ENCODE data around the gene TOM1L2. TPM values are rescaled to one million over a fixed set of nuclear protein-coding genes. Genes with fewer than 3 reads are reported as not detected.

The TOM1L2 gene
- polyA plus RNA-seq, 1 donor from 2014 or later = 3.7 TPM

DNA sequence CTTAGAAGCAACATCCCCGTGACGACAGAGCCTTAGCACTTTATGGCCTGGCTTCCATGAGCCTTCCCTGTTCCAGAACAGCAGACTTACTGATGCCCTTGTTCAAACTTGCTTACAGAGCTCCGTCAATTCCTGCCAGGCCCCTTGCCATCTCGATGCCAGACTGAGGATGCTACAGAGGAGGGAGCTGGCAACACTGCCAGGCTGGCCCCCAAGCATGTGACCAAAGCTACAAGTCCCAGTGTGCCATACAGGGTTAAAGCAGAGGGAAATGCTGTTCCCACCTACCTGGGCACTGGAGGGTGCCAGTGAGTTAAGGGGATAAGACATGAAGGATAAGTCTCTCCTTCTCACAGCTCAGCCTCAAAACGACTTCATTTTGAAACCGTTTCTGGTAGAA lies 102.0 kb downstream of the TOM1L2 start:
- Mint-ChIP-seq H3K4me3 (no peak overlapping the region), H3K27ac (no peak overlapping the region), H3K9me3 (no peaks in the 10 kb centered on the region), H3K36me3 (no peaks in the 10 kb centered on the region), H3K27me3 (no peaks in the 10 kb centered on the region), H3K4me1 (no peaks in the 10 kb centered on the region)

DNA sequence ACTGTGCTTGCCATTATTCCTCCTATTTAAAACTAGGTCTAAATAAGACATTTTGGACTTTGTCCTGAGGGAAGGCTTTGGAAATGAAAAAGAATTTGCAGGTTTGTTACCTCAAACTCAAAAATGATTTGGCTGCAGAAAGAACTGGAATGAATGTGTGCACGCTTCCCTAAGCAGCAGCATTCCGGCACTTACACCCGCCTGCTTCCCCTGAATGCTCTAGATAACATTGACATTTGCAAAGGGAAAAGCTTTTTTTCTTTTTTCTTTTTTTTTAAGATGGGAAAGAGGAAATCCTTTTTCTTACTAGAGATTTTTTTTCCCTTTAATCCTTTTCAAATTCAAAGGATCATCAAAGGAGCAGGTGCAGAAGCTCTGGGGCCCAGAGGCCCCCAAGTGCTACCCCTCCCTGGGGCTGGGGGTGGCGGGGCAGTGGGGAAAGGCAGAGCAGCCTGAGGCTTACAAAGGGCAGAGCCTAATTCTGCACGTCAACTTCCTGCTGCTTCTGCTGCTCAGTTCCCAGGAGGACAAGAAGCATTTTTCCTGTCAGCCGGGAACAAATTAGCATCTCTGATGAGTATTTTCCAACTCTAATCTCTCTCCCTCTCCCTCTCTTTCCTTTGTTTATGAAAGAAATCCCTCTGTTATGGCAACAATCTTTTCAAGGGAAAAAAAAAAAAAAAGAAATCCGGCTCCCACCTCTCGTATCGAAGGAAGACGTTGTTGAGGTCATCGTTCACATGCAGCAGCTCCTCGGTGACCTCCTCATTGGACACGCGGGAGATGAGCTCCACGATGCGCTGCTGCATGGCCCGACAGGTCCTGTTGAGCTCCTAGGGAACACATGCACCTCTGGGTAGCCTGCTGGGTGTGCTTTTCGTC lies 103.3 kb downstream of the TOM1L2 start:
- Mint-ChIP-seq H3K27me3 (no peaks in the 10 kb centered on the region), H3K36me3 (no peaks in the 10 kb centered on the region), H3K9me3 (no peaks in the 10 kb centered on the region), H3K4me1 (no peaks in the 10 kb centered on the region), H3K27ac (no peak overlapping the region), H3K4me3 (no peak overlapping the region)

DNA sequence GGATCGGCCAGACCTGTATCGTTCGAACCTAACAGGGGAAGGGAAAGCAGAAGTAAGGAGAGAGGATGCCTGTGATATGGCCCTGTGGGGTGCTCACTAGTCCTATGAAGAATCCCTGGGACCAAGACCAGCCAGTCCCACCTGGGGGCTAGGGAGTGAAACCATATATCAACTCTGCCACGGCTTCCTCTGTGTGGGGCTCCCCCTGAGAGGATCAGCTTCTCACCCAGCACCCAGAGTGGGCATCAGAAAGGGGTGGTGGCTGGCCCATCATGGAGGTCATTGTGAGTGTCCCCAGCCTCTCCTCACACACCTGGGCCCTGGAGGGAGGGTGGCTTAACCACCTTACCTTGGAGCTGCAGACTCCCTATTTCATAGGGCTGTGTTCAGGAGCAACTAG lies 105.3 kb downstream of the TOM1L2 start:
- Mint-ChIP-seq H3K27ac (no peak overlapping the region), H3K9me3 (no peaks in the 10 kb centered on the region)

DNA sequence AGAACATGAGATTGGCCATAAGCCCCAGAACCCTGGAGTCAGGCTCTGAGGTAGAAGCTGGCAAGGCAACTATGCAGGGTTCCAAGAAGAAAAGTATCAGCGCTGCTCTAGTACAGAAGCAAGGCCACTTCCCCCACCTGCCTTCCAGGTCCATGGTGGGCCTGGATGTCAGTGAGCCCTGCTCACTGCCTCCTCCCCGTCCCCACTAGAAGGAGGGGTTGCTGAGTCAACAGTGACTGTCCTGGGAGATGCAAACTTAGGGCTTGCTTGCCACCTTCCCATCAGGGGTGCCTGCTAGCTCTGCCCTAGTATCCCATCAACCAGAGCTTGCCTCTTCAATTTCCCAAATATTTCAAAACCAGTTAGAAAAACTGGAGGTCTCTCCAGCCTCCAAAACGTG lies 105.8 kb downstream of the TOM1L2 start:
- Mint-ChIP-seq H3K9me3 (no peaks in the 10 kb centered on the region), H3K27me3 (no peaks in the 10 kb centered on the region), H3K4me3 (no peak overlapping the region), H3K4me1 (peaks cover 0 to 2% (median 0%) of the 10 kb centered on the region in 3 donors), H3K27ac (no peak overlapping the region), H3K36me3 (peaks cover 2% of the 10 kb centered on the region)

More for the DNA sequence above, 105.3 kb downstream of the TOM1L2 start:
- H3K4me1 Mint-ChIP-seq = peaks cover 0 to 2% (median 0%) of the 10 kb centered on the region in 3 donors
- H3K36me3 Mint-ChIP-seq = peaks cover 2% of the 10 kb centered on the region
- H3K4me3 Mint-ChIP-seq = no peak overlapping the region
- H3K27me3 Mint-ChIP-seq = no peaks in the 10 kb centered on the region

DNA sequence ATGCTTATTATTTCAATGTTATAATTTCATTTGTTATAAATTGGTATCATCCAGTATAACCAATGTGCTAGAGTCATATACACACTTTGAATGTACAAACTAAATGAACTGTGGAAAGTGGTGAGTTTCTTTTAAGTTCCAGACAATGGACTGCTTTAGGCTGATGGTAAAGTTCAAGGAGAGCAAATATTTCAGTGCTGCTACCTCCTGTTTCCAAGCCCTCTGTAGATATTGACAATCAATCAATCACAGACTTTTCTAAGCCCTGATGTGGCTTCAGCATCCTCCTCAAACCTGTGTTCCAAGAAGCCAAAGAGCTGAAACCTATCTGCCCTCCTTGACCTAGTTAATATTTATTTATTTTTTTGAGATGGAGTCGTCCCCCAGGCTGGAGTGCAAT lies 107.2 kb downstream of the TOM1L2 start:
- H3K4me1 Mint-ChIP-seq = peaks cover 0 to 2% (median 2%) of the 10 kb centered on the region in 3 donors

GRCh38 chr17:17860766-17861107 lies 111.5 kb downstream of the TOM1L2 start:
- H3K27me3 Mint-ChIP-seq = no peaks in the 10 kb centered on the region
- peaks cover 5% of the 10 kb centered on the region for H3K36me3 Mint-ChIP-seq
- H3K27ac Mint-ChIP-seq = no peak overlapping the region
- peaks cover 0 to 2% (median 2%) of the 10 kb centered on the region in 3 donors for H3K4me1 Mint-ChIP-seq
- no peak overlapping the region for H3K4me3 Mint-ChIP-seq
- no peaks in the 10 kb centered on the region for H3K9me3 Mint-ChIP-seq

More for the DNA sequence above, 107.2 kb downstream of the TOM1L2 start:
- peaks cover 5% of the 10 kb centered on the region for H3K36me3 Mint-ChIP-seq
- H3K4me3 Mint-ChIP-seq = no peak overlapping the region
- no peaks in the 10 kb centered on the region for H3K27me3 Mint-ChIP-seq
- no peak overlapping the region for H3K27ac Mint-ChIP-seq
- no peaks in the 10 kb centered on the region for H3K9me3 Mint-ChIP-seq

GRCh38 chr17:17859909-17860765 lies 112.1 kb downstream of the TOM1L2 start:
- H3K9me3 Mint-ChIP-seq = no peaks in the 10 kb centered on the region
- H3K4me1 Mint-ChIP-seq = peaks cover 0 to 2% (median 2%) of the 10 kb centered on the region in 3 donors
- H3K4me3 Mint-ChIP-seq = peak overlapping the region in 1 of 4 donors; percentile 28
- H3K27me3 Mint-ChIP-seq = no peaks in the 10 kb centered on the region
- peaks cover 5% of the 10 kb centered on the region for H3K36me3 Mint-ChIP-seq
- peak overlapping the region in 1 of 3 donors; percentile 46 for H3K27ac Mint-ChIP-seq

GRCh38 chr17:17857496-17857895 lies 114.7 kb downstream of the TOM1L2 start:
- Mint-ChIP-seq H3K27ac (no peak overlapping the region), H3K4me1 (peaks cover 0 to 2% (median 0%) of the 10 kb centered on the region in 3 donors), H3K9me3 (no peaks in the 10 kb centered on the region), H3K27me3 (no peaks in the 10 kb centered on the region), H3K36me3 (peaks cover 2% of the 10 kb centered on the region), H3K4me3 (no peak overlapping the region)

- peaks cover 0 to 3% (median 2%) of the 10 kb centered on the region in 3 donors for H3K4me1 Mint-ChIP-seq
- H3K27ac Mint-ChIP-seq = no peak overlapping the region
- no peaks in the 10 kb centered on the region for H3K27me3 Mint-ChIP-seq
- H3K9me3 Mint-ChIP-seq = no peaks in the 10 kb centered on the region
- H3K36me3 Mint-ChIP-seq = peaks cover 2% of the 10 kb centered on the region
- H3K4me3 Mint-ChIP-seq = no peak overlapping the region
Observed at GRCh38 chr17:17856386-17856785, 115.8 kb downstream of the TOM1L2 start.

GRCh38 chr17:17855976-17856375 lies 116.2 kb downstream of the TOM1L2 start:
- no peak overlapping the region for H3K27ac Mint-ChIP-seq
- no peaks in the 10 kb centered on the region for H3K27me3 Mint-ChIP-seq
- H3K4me1 Mint-ChIP-seq = peaks cover 0 to 4% (median 2%) of the 10 kb centered on the region in 3 donors
- no peak overlapping the region for H3K4me3 Mint-ChIP-seq
- H3K9me3 Mint-ChIP-seq = no peaks in the 10 kb centered on the region
- H3K36me3 Mint-ChIP-seq = peaks cover 2% of the 10 kb centered on the region

GRCh38 chr17:17853811-17854447 lies 118.3 kb downstream of the TOM1L2 start:
- Mint-ChIP-seq H3K9me3 (no peaks in the 10 kb centered on the region), H3K27me3 (no peaks in the 10 kb centered on the region), H3K4me3 (no peak overlapping the region), H3K27ac (no peak overlapping the region), H3K36me3 (peaks cover 2% of the 10 kb centered on the region), H3K4me1 (peaks cover 7 to 9% (median 9%) of the 10 kb centered on the region in 3 donors)

DNA sequence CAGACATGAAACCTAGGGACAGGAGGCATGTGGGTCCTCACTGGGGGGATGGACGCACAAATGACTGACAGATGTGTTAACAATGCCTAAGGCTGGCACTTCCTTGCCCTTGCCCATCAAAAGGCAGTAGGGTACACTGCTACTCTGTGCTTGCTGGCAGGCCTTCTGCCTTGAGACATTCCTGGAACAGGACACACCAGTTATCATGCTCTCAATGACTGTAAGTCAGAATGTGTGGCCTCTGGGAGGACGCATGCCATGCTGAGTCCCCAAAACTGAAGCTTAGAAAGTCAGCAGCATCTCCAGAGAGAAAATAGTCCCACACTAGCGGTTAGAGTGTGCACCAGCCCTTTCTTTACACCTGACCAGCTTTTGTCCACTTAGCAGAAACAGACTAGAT lies 119.3 kb downstream of the TOM1L2 start:
- H3K27ac Mint-ChIP-seq = no peak overlapping the region
- H3K27me3 Mint-ChIP-seq = no peaks in the 10 kb centered on the region
- no peaks in the 10 kb centered on the region for H3K9me3 Mint-ChIP-seq
- H3K4me3 Mint-ChIP-seq = no peak overlapping the region
- H3K4me1 Mint-ChIP-seq = peaks cover 7 to 9% (median 9%) of the 10 kb centered on the region in 3 donors
- H3K36me3 Mint-ChIP-seq = peaks cover 2% of the 10 kb centered on the region

GRCh38 chr17:17851103-17852002 lies 120.8 kb downstream of the TOM1L2 start:
- Mint-ChIP-seq H3K9me3 (no peaks in the 10 kb centered on the region), H3K4me3 (no peak overlapping the region), H3K4me1 (peaks cover 7 to 9% (median 9%) of the 10 kb centered on the region in 3 donors), H3K27ac (no peak overlapping the region), H3K36me3 (peaks cover 5% of the 10 kb centered on the region), H3K27me3 (no peaks in the 10 kb centered on the region)

DNA sequence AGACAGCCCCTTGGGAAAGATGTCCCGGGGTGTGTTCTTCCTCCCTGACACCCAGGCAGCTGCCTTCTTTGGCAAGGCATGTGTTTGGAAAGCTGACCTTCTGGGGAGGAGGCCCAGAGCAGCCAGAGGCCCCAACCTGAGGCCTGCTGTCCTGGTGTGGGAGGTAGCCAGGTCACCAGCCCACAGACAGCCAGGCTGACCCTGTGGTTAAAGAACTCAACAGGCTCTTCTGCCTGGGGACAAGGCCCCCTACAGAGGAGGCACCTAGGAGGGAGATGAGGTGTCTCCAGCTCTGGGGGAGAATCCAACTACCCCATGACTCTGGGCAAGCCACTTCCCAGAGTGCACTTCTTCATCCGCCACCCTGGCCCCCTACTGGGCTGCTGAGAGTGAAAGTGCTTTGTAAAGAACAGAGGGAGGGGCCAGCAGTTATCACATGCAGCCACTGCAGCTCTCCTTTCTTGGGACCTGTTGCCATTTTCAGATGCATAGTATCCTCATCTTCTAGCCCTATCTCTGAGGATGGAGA lies 122.3 kb downstream of the TOM1L2 start:
- peak overlapping the region in 2 of 3 donors; percentile 57 to 74 for H3K27ac Mint-ChIP-seq
- H3K4me1 Mint-ChIP-seq = peaks cover 7 to 9% (median 9%) of the 10 kb centered on the region in 3 donors
- H3K9me3 Mint-ChIP-seq = no peaks in the 10 kb centered on the region
- H3K4me3 Mint-ChIP-seq = peak overlapping the region in 3 of 4 donors; percentile 45 to 88 (median 50)
- H3K27me3 Mint-ChIP-seq = no peaks in the 10 kb centered on the region
- H3K36me3 Mint-ChIP-seq = peaks cover 5% of the 10 kb centered on the region
